ENCODE measurements around the gene DMBT1. TPM values are rescaled to one million over a fixed set of nuclear protein-coding genes. Genes with fewer than 3 reads are reported as not detected.

Gene DMBT1
- total RNA-seq, 6 experiments from 2014 or later, result 0.06 to 0.20 TPM; not detected in 4

GRCh38 chr10:122650331-122650730, 89.8 kb downstream of the DMBT1 start:
- DNase-seq, result no peak
- intact Hi-C loops (cut with DNase I), result no loop called here
- H3K27ac ChIP-seq, result no peak overlapping the region
- TF ChIP-seq CTCF (IDR thresholded peaks at IDR 0.05), result no peak
- no peak for TF ChIP-seq POLR2A (IDR thresholded peaks at IDR 0.05)
- 11% methylated on average over 1 of the region's 2 CpGs for WGBS (ENCODE audit: insufficient coverage, low coverage, low lambda C conversion rate, missing lambda C conversion rate)
- no peaks in the 10 kb centered on the region for H3K36me3 ChIP-seq
- no peak for ATAC-seq
- no peak overlapping the region for H3K4me3 ChIP-seq
- H3K9me3 ChIP-seq, result no peaks in the 10 kb centered on the region
- H3K27me3 ChIP-seq, result no peaks in the 10 kb centered on the region
- H3K4me1 ChIP-seq, result no peaks in the 10 kb centered on the region

GRCh38 chr10:122655524-122656307, 95.2 kb downstream of the DMBT1 start:
- Histone ChIP-seq H3K27ac (no peak overlapping the region), H3K27me3 (no peaks in the 10 kb centered on the region), H3K4me1 (no peaks in the 10 kb centered on the region), H3K36me3 (no peaks in the 10 kb centered on the region), H3K9me3 (no peaks in the 10 kb centered on the region), H3K4me3 (no peak overlapping the region)
- WGBS (ENCODE audit: insufficient coverage, low coverage, low lambda C conversion rate, missing lambda C conversion rate), result 48% methylated on average over 6 of the region's 9 CpGs
- ATAC-seq (no peak), DNase-seq (no peak)
- intact Hi-C loops (cut with DNase I), result no loop called here
- TF ChIP-seq POLR2A (IDR thresholded peaks at IDR 0.05) (no peak), CTCF (IDR thresholded peaks at IDR 0.05) (no peak)

- H3K4me1 ChIP-seq, result no peaks in the 10 kb centered on the region
- WGBS (ENCODE audit: insufficient coverage, low coverage, low lambda C conversion rate, missing lambda C conversion rate), result 37% methylated on average over 2 of the region's 2 CpGs
- intact Hi-C loops (cut with DNase I), result no loop called here
- H3K9me3 ChIP-seq, result no peaks in the 10 kb centered on the region
- no peak overlapping the region for H3K4me3 ChIP-seq
- TF ChIP-seq CTCF (IDR thresholded peaks at IDR 0.05), result no peak
- no peak for TF ChIP-seq POLR2A (IDR thresholded peaks at IDR 0.05)
- ATAC-seq (no peak), DNase-seq (no peak)
- H3K36me3 ChIP-seq, result no peaks in the 10 kb centered on the region
- H3K27ac ChIP-seq, result no peak overlapping the region
- no peaks in the 10 kb centered on the region for H3K27me3 ChIP-seq
Observed at GRCh38 chr10:122656308-122656705, 95.8 kb downstream of the DMBT1 start.

GRCh38 chr10:122656741-122657140, 96.2 kb downstream of the DMBT1 start:
- no peaks in the 10 kb centered on the region for H3K27me3 ChIP-seq
- intact Hi-C loops (cut with DNase I), result no loop called here
- no peaks in the 10 kb centered on the region for H3K36me3 ChIP-seq
- ATAC-seq (peak in 1 of 4 donors; percentile 20), DNase-seq (no peak)
- WGBS (ENCODE audit: insufficient coverage, low coverage, low lambda C conversion rate, missing lambda C conversion rate), result 87% methylated on average over 3 of the region's 5 CpGs
- no peak overlapping the region for H3K4me3 ChIP-seq
- H3K27ac ChIP-seq, result no peak overlapping the region
- H3K4me1 ChIP-seq, result no peaks in the 10 kb centered on the region
- TF ChIP-seq POLR2A (IDR thresholded peaks at IDR 0.05) (no peak), CTCF (IDR thresholded peaks at IDR 0.05) (no peak)
- no peaks in the 10 kb centered on the region for H3K9me3 ChIP-seq

Data from right lobe of liver (tissue), 6 donors.